CD4-positive, alpha-beta T cell treated with Interleukin-4 for 1 hour (primary cell): ENCODE data around the gene TGM2.

ENCODE experiments used
- DNase-seq, 2 donors: peaks; one replicate each; pipeline ENCODE4 v3.0.0-alpha.2; 2020 to 2022

The TGM2 gene

GRCh38 chr20:38165089-38165965 lies at the start of gene TGM2:
Gene TGM2 (minus strand): TSS chr20:38165270. CDS start chr20:38165198, 72 bp downstream.
- peak; percentile 41 to 70 for DNase-seq

DNA sequence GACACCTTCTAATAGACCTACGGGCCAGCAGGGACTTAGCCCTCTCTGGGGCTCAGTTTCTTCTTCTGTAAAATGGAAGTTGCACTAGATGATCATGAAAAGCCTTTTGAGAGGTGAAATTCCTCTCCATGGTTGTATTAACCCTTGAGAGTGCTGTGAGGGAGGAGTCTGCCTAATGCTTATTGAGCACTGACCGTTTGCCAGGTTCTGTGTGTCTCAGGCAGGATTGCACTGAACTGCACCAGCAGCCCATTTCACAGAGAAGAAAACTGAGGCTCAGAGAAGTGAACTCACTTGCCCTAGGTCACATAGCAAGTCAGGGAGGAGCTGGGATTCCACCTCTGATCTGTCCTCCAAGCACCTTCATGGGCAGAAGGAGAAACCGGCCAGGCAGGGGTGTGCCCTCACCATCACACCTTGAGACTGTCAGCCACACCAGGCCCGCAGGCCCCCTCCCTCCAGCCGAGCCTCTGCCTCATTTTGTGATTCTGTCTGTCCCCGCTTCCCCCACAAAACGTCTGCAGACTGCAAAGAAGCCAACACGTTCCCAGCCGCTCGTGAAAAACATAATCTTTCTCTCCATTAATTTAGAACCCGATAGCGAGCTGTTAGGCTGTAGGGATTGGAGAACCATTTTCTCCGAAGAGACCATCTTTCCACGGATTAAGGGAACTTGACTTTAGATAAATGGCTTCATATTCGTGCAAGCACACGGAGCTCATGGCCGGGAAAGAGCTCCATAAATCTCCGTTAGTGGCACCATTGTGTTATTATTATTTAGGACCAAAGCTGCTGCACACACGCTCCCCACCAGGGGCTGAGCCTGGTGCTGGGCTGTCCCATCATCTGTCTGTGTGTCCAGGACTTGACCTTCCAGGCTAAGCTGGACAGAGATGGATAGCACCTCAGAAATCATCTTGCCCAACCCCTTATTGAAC lies 49.5 kb upstream of the TGM2 start:
- DNase-seq: no peak

DNA sequence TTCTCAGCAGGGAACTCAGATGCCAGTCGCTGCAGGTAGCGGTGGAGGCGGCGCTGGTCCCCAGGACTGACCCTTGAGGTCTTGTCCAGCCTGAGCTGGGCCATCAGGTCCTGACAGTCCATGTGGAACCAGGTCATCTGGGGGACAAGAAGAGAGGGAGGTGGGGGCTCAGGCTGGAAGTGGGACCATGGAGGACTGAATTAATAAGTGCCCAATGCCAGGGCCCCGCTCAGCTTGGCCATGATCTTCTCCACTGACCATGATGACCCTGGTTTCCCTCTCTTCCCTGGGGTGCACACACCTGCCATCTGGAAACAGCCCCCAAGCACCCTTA lies 48.5 kb upstream of the TGM2 start:
- DNase-seq: no peak

- no peak for DNase-seq
Measured at GRCh38 chr20:38212806-38213606, 47.9 kb upstream of the TGM2 start.

- no peak for DNase-seq
Measured at GRCh38 chr20:38211200-38212097, 46.4 kb upstream of the TGM2 start.

DNA sequence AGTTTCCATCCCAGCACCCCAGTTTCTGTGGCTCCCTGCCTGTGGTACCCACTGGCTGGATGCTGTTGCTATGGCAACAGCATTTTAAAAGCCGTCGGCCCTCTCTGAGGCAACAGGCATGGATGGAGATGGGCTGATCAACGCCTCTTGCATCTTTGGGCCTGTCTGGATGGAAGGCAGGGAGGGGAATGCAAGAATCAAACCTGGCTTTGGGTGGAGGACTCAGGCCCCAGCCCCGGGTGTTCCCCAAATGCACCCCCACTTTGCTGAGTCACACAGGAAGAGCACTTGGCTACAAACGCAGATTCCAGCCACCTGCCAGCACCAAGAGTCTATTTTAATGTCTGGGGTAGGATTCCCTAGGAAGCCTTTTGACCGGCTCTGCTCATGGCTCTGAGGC lies 45.7 kb upstream of the TGM2 start:
- peak in 1 of 2 donors; percentile 36 for DNase-seq

GRCh38 chr20:38209736-38210405 lies 44.8 kb upstream of the TGM2 start:
- no peak for DNase-seq

DNA sequence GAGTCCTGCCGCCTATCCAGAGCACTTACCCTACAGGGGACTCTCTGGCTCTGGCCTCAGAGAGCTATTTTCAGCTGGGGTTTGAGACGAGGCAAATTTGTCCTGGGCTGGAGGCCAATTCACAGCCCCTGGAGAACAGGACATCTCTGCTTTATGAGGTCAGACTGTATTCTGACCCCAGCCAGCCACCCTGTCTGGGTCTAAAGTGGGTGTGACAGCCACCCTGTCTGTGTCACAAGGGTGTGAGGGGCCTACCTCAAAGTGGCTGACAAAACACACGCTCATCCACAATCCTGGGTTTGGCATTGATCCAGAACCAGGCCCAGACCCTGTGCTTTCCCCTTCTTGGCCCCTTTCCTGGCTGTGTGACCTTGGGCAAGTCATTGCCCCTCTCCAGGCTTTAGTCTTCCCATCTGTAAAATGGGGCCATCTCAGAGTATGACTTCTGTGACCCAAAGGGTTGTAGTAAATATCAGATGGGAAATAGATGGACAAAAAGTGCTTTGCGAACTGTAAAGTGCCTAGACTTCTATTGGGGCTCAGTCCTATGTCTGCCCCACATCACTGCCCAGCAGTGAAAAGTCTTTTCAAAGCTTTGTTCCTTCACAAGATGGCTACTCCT lies 44.1 kb upstream of the TGM2 start:
- no peak for DNase-seq

DNA sequence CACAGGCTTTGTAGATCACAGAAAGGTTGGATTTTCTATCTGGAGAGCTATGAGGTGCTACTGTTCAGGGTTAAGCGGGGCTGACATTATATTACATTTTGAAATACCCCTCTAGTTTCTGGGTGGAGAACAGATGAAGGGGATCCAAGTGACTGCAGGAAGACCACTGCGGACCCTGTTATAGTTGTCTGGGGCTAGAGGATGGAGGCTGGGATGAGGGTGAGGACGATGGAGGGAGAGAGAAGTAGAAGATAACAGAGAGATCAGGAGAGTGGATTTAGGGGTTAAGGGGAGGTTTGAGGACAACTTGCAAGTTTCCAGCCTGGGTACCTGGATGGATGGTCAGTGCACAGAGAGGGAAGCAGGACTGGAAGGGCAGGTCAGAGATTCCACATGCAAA lies 43.5 kb upstream of the TGM2 start:
- DNase-seq: no peak

DNA sequence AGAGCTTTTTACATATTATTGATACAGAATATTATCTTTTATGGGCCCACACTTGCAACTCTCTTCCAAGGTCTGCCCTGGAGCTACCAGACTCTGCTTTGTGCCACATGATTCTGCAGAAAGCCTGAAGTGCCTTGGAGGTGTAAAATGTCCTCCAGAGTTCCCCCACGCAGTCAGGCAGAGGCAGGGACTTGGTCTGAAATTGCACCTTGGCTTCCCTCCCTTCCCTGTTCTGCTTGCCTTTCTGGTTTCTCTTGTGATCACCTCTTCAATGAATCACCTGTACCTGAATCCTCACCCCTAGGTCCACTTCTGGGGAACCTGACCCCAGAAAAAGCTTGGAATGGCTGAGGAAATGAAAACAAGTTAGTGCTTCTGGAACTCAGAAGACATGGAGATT lies 43.0 kb upstream of the TGM2 start:
- no peak for DNase-seq

GRCh38 chr20:38207621-38208020 lies 42.6 kb upstream of the TGM2 start:
- no peak for DNase-seq

DNA sequence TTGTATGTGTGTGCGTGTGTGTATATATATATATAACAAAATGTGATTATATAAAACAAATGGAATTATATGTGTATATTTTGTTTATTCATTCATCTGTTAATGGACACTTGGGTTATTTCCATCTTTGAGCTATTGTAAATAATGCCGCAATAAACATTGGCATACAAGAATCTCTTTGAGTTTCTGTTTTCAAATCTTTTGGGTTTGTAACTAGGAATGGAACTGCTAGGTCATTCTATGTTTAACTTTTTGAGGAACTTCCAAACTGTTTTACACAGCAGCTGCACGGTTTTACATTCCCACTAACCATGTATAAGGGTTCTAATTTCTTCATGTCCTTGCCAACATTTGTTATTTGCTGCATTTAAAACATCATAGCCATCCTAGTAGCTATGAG lies 39.9 kb upstream of the TGM2 start:
- no peak for DNase-seq

GRCh38 chr20:38203981-38204357 lies 38.9 kb upstream of the TGM2 start:
- DNase-seq: no peak

- DNase-seq: no peak
Measured at GRCh38 chr20:38203337-38203980, 38.4 kb upstream of the TGM2 start.

GRCh38 chr20:38202982-38203293 lies 37.9 kb upstream of the TGM2 start:
- DNase-seq: no peak

GRCh38 chr20:38202153-38202981 lies 37.3 kb upstream of the TGM2 start:
- no peak for DNase-seq

DNA sequence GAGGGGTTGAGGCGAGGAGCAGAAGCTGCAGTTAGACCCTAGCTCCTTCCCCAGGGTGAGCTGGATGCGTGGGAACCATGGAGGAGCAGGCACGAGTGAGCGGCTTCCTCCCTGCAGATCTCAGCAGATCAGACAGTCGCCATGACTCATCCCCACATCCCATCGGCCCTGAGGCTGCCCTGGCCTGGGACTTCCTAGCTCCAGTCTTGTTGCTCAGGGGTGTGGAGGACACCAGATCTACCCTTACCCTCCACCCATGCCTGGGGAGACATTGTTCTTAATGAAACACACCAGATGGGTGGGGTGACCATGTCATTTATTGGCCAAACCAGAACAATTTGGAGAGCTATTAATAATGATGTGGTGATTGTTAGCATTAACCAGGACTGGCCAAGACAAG lies 36.3 kb upstream of the TGM2 start:
- DNase-seq: peak in 1 of 2 donors; percentile 62

GRCh38 chr20:38200646-38201045 lies 35.6 kb upstream of the TGM2 start:
- DNase-seq: no peak

DNA sequence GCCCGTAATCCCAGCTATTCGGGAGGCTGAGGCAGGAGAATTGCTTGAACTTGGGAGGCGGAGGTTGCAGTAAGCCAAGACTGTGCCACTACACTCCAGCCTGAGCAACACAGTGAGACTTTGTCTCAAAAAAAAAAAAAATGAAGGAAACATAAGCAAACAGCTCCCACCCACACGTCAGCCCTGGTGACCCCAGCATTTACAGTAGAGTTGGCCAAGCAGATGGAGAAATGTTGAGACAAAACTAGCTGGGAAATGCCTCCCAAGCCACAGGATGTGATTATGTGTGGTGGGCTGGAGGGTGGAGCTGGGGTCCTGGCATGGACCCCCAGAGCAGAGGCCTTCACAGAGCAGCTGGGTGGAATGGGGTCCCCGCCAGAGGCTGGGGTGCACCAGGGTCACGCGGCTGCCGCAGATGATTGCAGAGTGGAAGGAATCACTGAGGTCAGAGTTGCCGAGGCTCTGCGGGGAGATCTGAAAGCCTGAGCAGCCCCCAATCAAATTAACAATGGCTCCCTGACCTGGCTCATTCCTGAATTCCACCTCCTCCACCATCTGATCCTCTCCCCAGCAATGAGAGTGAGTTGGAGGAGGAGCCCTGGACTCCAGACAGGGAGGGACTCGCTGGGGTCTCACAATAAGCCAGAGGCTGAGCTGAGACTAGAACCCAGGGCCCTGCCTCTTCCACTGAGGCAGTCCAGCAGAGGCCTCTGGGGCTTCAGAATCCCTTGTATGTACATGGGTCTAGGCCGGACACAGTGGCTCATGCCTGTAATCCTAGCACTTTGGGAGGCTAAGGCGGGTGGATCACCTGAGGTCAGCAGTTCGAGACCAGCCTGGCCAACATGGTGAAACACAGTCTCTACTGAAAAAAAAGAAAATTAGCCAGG lies 34.7 kb upstream of the TGM2 start:
- DNase-seq: no peak
